Stimulated activated naive B cell treated with anti-CD40 and anti-IgM and Interleukin-4, amounts not matched to agents 10 μg/mL and 1 μg/mL and 100 μg/mL, for 72 hours (primary cell): ENCODE measurements around the gene RPRD1B.
A peak's percentile ranks its signal among the peaks of the same experiment; 100 is the strongest.

Source experiments
- ATAC-seq, 2 donors: fragments of 150-1000 bp; cut with Tn5 transposase; replicated peaks; 2 replicates each; pipeline ENCODE4 v1.10.0; 2021; ENCODE audit warnings: moderate library complexity in 1 of 2
- DNase-seq: peaks from one replicate; pipeline ENCODE4 v3.0.0; 2021
- H3K27ac Mint-ChIP-seq: one replicate; pipeline ENCODE4 v1.8.0; 2022; ENCODE audit warnings: mild to moderate bottlenecking, mixed read lengths
- H3K27me3 Mint-ChIP-seq, 2 donors: one replicate each; pipeline ENCODE4 v1.8.0; 2022; ENCODE audit warnings: mixed read lengths in 2 of 2
- H3K36me3 Mint-ChIP-seq, 2 donors: one replicate each; pipeline ENCODE4 v1.8.0; 2022; ENCODE audit warnings: mixed read lengths in 2 of 2, mild to moderate bottlenecking in 1 of 2
- H3K4me1 Mint-ChIP-seq, 2 donors: one replicate each; pipeline ENCODE4 v1.8.0; 2022; ENCODE audit warnings: mixed read lengths in 2 of 2, mild to moderate bottlenecking in 1 of 2
- H3K4me3 Mint-ChIP-seq, 2 donors: one replicate each; pipeline ENCODE4 v1.8.0; 2022; ENCODE audit warnings: mild to moderate bottlenecking in 2 of 2, mixed read lengths in 2 of 2, moderate library complexity in 1 of 2
- H3K9me3 Mint-ChIP-seq, 2 donors: one replicate each; pipeline ENCODE4 v1.8.0; 2022; ENCODE audit warnings: mixed read lengths in 2 of 2, mild to moderate bottlenecking in 1 of 2

The RPRD1B gene

GRCh38 chr20:38114353-38114791 lies 80.8 kb downstream of the RPRD1B start:
- Mint-ChIP-seq H3K27me3 (peaks cover 0 to 6% of the 10 kb centered on the region in 2 donors), H3K4me3 (no peak overlapping the region), H3K36me3 (no peaks in the 10 kb centered on the region), H3K4me1 (peaks cover 9 to 12% of the 10 kb centered on the region in 2 donors), H3K27ac (no peak overlapping the region), H3K9me3 (no peaks in the 10 kb centered on the region)
- DNase-seq = no peak
- ATAC-seq = no peak

DNA sequence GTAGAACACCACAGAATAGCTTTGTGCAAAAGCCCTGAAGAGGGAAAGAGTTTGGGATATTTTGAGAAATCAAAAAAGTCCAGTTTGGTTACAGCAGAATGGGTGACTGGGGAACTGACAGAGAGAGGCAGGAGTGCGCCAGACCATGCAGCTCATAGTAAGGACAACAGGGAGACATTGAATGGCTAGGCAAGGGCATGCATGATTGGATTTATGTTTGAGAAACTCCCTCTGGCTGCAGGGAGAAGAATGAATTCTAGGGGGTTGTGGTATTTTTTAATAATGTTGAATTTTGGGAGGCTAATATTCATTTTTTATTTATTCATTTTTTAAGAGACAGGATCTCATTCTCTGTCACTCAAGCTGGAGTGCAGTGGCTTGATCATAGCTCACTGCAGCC lies 81.7 kb downstream of the RPRD1B start:
- H3K4me1 Mint-ChIP-seq = peaks cover 9 to 12% of the 10 kb centered on the region in 2 donors
- no peak overlapping the region for H3K27ac Mint-ChIP-seq
- ATAC-seq (no peak), DNase-seq (no peak)
- no peaks in the 10 kb centered on the region for H3K9me3 Mint-ChIP-seq
- no peak overlapping the region for H3K4me3 Mint-ChIP-seq
- no peaks in the 10 kb centered on the region for H3K36me3 Mint-ChIP-seq
- H3K27me3 Mint-ChIP-seq = peaks cover 0 to 6% of the 10 kb centered on the region in 2 donors

DNA sequence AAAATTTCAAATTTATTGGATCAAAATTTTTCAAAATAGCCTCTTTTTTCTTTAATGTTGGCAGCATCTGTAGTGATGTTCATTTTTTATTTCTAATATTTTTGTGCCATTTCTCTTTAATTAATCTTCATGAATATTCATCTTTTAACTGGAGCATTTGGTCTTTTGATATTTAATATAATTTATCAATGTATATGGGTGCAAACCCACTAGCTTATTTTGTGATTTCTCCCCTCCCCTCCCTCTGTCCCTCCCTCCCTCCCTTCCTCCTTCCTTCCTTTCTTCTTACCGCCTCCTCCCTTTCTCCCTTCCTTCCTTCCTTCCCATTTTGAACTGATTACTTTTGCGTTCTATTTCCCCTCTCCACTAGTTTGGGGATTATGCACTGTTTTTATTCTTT lies 82.3 kb downstream of the RPRD1B start:
- H3K36me3 Mint-ChIP-seq = no peaks in the 10 kb centered on the region
- ATAC-seq = no peak

DNA sequence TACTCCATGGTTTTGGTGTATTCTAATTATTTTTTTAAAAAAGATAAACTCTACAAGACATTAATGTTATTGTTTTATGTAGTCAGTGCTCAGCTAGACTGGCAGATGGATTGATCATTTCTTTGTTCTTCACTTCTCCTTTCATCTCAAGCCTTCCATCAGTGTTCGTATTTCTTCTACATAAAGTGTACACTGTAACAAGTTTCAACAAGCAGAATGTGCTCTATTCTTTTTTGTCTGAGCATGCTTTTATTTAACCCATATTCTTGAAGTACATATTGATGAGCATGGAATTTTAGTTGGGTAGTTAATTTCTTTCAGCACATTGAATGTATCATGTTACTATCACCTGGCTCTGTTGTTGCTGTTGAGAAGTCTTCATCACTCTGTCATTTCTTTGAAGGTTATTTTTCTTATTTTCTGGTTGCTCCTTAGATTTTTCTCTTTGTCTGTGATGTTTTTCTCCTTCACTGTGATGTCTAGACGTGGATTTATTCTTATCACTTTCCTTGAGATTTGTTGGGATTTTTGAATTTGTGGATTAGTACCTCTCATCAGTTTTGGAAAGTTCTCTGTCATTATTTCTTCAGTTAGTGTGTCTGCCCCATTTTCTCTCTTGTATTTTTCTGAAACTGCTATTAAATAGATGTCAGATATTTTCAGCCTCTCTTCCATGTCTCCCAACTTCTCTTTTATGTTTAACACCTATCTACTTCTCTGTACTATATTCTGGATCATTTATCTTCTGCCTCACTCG lies 83.0 kb downstream of the RPRD1B start:
- Mint-ChIP-seq H3K27ac (no peak overlapping the region), H3K36me3 (no peaks in the 10 kb centered on the region), H3K9me3 (no peaks in the 10 kb centered on the region), H3K27me3 (peaks cover 0 to 9% of the 10 kb centered on the region in 2 donors), H3K4me1 (peaks cover 9 to 12% of the 10 kb centered on the region in 2 donors), H3K4me3 (no peak overlapping the region)
- ATAC-seq = no peak
- no peak for DNase-seq

More for the DNA sequence above, 82.3 kb downstream of the RPRD1B start:
- DNase-seq = no peak
- Mint-ChIP-seq H3K4me1 (peaks cover 9 to 12% of the 10 kb centered on the region in 2 donors), H3K27ac (no peak overlapping the region), H3K27me3 (peaks cover 0 to 6% of the 10 kb centered on the region in 2 donors), H3K4me3 (no peak overlapping the region), H3K9me3 (no peaks in the 10 kb centered on the region)

DNA sequence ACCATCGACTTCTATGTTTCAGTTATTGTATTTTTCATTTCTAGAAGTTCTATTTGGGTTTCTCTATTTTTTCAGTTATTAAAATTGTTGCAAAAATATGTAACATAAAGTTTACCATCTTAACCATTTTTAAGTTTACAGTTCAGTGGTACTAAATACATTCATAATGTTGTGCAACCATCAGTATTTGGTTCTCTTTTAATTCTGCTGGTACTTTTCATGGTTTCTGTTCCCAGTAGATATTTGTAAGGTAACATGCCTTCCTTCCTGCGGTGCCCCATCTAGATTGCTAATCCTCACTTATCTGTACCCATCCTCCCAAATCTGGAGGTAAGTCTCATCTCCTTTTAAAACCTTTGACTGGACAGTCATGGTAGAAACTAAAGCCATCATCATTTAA lies 83.7 kb downstream of the RPRD1B start:
- Mint-ChIP-seq H3K27ac (no peak overlapping the region), H3K27me3 (peaks cover 0 to 7% of the 10 kb centered on the region in 2 donors), H3K9me3 (no peaks in the 10 kb centered on the region), H3K4me1 (peaks cover 8 to 12% of the 10 kb centered on the region in 2 donors), H3K36me3 (no peaks in the 10 kb centered on the region), H3K4me3 (no peak overlapping the region)
- DNase-seq (no peak), ATAC-seq (no peak)

DNA sequence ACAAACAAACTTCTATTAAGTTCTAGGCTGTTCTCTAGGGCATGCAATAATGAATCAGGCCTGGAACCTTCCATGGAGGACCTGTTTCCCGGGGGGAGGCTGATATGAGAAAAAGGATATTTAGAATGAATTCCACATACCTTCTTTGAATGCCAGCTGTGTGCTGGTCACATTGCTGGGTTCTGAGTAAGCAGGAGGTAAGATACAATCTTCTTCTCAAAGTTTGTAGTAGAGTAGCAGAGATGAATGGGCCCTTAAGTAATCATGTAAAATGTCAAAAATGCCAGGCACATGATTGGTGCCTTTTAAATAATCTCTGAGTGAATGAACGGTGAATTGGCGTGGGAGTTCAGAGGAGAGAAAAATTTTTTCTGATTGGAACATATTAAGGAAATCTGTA lies 84.1 kb downstream of the RPRD1B start:
- Mint-ChIP-seq H3K27ac (no peak overlapping the region), H3K27me3 (peaks cover 0 to 7% of the 10 kb centered on the region in 2 donors), H3K9me3 (no peaks in the 10 kb centered on the region), H3K4me3 (no peak overlapping the region), H3K36me3 (no peaks in the 10 kb centered on the region), H3K4me1 (peaks cover 8 to 12% of the 10 kb centered on the region in 2 donors)
- ATAC-seq (no peak), DNase-seq (no peak)

DNA sequence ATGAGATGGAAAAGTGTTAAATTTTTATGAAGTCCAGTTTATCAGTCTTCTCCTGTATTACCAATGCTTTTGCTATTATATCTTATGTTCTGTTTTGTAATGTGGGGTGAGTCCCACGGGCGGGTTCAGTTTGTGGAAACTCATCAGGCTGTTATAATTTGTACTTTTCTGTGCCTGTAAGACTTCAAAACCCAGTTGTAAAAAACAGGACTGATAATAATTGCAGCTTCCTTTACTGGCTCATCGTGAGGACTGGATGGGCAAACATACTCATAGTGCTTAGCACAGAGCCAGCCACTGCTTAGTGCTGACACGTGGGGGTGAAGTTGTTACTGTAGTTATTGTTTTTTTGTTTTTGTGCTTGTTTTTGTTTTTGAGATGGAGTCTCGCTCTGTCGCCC lies 85.9 kb downstream of the RPRD1B start:
- no peak for DNase-seq
- no peak for ATAC-seq
- Mint-ChIP-seq H3K36me3 (no peaks in the 10 kb centered on the region), H3K4me3 (no peak overlapping the region), H3K9me3 (no peaks in the 10 kb centered on the region), H3K27ac (no peak overlapping the region), H3K27me3 (peaks cover 0 to 7% of the 10 kb centered on the region in 2 donors), H3K4me1 (peaks cover 4 to 5% of the 10 kb centered on the region in 2 donors)

- Mint-ChIP-seq H3K36me3 (no peaks in the 10 kb centered on the region), H3K9me3 (no peaks in the 10 kb centered on the region), H3K27ac (no peak overlapping the region), H3K27me3 (peaks cover 0 to 7% of the 10 kb centered on the region in 2 donors), H3K4me3 (no peak overlapping the region), H3K4me1 (peaks cover 0 to 2% of the 10 kb centered on the region in 2 donors)
- DNase-seq (no peak), ATAC-seq (no peak)
Measured at GRCh38 chr20:38120625-38120988, 87.1 kb downstream of the RPRD1B start.

DNA sequence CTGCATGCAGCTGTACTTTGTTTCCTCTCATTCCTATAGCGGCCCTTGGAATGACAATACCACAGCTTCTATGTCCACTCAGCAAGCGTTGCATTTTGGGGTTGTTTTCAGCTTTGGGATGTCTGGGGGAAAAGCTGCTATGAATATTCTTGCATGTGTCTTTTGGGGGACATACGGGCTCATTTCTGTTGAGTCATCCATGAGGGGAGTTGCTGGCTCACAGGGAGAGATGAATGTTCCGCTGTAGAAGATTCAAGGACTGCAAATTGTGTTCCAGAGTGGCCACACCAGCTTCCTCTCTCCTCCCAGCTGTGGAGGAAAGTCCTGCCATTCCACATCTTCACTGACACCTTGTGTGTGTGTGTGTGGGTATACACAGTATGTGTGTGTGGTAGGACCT lies 88.2 kb downstream of the RPRD1B start:
- ATAC-seq (no peak), DNase-seq (no peak)
- Mint-ChIP-seq H3K36me3 (no peaks in the 10 kb centered on the region), H3K9me3 (no peaks in the 10 kb centered on the region), H3K27ac (no peak overlapping the region), H3K27me3 (peaks cover 0 to 7% of the 10 kb centered on the region in 2 donors), H3K4me3 (no peak overlapping the region), H3K4me1 (peaks cover 0 to 2% of the 10 kb centered on the region in 2 donors)

GRCh38 chr20:38123021-38123587 lies 89.6 kb downstream of the RPRD1B start:
- no peaks in the 10 kb centered on the region for H3K4me1 Mint-ChIP-seq
- H3K9me3 Mint-ChIP-seq = no peaks in the 10 kb centered on the region
- ATAC-seq = no peak
- no peak for DNase-seq
- H3K27ac Mint-ChIP-seq = no peak overlapping the region
- H3K36me3 Mint-ChIP-seq = no peaks in the 10 kb centered on the region
- H3K4me3 Mint-ChIP-seq = no peak overlapping the region
- H3K27me3 Mint-ChIP-seq = peaks cover 0 to 7% of the 10 kb centered on the region in 2 donors

DNA sequence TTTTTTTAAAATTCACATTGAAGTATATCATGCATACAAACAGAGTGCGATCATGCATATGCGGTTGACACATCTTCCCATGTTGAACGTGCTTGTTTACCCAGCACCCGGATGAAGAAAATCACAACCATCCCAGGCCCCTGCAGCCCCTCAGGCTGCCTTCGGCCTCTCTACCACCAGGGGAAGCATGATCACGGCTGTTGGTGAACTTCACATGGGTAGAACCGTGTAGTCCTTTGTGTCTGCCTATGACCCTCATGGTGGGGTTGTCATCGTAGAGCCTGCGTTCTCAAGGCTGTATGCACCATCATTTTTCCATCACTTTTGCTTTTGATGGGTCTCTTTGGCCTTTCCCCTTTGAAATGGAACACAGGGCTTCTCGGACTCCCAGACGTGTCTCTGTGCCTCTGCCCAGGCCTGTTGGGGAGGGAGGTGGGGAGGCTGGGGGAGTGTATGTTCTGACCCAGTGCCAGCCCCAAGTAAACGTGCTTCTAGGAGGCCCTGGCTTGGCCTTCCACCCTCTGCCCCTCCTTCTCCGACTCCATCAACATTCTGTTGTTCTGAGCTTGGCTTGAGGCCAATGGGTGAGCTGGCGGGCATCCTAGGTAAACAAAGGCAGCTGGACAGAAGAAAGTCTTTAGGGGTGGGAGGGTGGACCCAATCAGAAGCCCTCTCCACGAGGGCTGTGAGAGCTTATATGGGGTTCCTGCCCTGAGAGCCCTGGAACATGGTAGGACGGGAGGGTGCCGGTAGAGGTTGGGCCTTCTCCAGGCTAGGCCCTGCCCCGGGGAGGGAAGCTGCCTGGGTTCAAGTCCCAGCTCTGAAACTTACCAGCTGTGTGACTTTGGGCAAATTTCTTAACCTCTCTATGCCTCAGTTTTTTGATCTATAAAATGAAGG lies 91.9 kb downstream of the RPRD1B start:
- Mint-ChIP-seq H3K27me3 (peaks cover 0 to 7% of the 10 kb centered on the region in 2 donors), H3K4me1 (no peaks in the 10 kb centered on the region), H3K27ac (no peak overlapping the region), H3K36me3 (no peaks in the 10 kb centered on the region), H3K9me3 (no peaks in the 10 kb centered on the region), H3K4me3 (no peak overlapping the region)
- ATAC-seq = no peak
- DNase-seq = no peak

GRCh38 chr20:38126146-38126921 lies 92.8 kb downstream of the RPRD1B start:
- no peaks in the 10 kb centered on the region for H3K36me3 Mint-ChIP-seq
- no peaks in the 10 kb centered on the region for H3K9me3 Mint-ChIP-seq
- DNase-seq (no peak), ATAC-seq (no peak)
- peaks cover 0 to 6% of the 10 kb centered on the region in 2 donors for H3K27me3 Mint-ChIP-seq
- H3K27ac Mint-ChIP-seq = no peak overlapping the region
- no peaks in the 10 kb centered on the region for H3K4me1 Mint-ChIP-seq
- no peak overlapping the region for H3K4me3 Mint-ChIP-seq

DNA sequence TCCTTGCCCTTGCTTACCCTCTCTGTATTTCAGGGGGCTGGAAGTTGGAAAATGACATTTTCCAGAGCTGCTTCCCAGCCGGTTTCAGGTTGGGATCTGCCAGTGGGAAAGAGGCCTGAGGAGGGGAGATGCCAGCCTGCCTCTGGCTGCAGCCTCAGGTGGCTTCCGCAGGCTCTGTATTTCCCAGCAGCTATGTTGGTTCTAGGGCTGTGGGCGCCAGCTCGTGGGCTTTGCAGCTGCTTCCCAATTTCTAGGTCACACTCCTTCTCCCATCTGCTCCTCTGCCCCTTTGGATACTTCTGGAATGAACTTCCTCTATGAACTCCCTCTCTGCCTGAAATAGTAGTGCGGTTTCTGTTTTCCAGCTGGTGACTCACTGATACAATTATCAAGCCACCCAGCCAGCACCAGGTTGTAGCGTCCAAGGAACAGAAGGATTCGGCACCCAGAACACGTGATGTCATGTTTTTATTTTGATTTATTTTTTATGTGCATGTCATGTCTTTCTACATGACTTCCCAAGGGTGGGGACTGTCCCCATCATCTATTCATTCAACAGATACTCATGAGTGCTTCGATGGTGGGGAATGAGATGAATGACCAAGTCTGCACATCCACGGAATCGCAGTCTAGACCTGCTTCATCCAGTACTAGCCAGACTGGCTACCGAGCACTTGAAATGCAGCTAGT lies 93.5 kb downstream of the RPRD1B start:
- H3K36me3 Mint-ChIP-seq = no peaks in the 10 kb centered on the region
- H3K9me3 Mint-ChIP-seq = no peaks in the 10 kb centered on the region
- H3K27ac Mint-ChIP-seq = no peak overlapping the region
- H3K4me1 Mint-ChIP-seq = no peaks in the 10 kb centered on the region
- H3K4me3 Mint-ChIP-seq = no peak overlapping the region
- ATAC-seq = peak in 1 of 2 donors; percentile 96
- no peaks in the 10 kb centered on the region for H3K27me3 Mint-ChIP-seq
- no peak for DNase-seq
